Fibroblast of lung (primary cell): Measurements from ENCODE around the gene TAF8.

Experiments
- EZH2 ChIP-seq: IDR thresholded peaks from 2 replicates; pipeline ENCODE4 v1.5.1; 2012; ENCODE audit warnings: low read length, control low read depth, mild to moderate bottlenecking; ENCODE audit errors: missing control alignments
- TF ChIP-seq, protein P1 (sequence below), 2 donors: IDR thresholded peaks in 1 of 2; conservative IDR thresholded peaks in 1 of 2; 1 replicate in 1 of 2; 2 replicates in 1 of 2; pipeline ENCODE4 v1.5.1; 2011 to 2012; ENCODE audit warnings: low read length in 2 of 2, control low read depth in 1 of 2, inconsistent platforms in 1 of 2, low read depth in 1 of 2, mild to moderate bottlenecking in 1 of 2

DNA sequence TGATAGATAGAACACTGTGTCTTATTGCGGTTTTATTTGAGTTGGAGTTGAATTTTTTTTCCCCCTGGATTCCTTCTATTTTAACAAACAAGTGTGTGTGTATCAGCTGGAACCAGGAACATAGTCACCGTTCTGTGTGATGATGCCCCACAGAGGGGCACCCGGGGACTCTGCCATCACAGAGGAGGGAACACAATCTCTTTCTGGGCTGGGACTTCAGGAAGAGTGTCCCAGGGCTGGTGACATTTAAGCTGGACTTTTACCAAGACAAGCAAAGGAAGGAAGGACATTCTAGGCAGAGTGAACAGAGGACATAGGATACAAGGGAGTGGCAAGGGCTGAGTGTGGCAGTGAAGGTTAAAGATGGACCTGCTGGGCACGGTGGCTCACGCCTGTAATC, 33.2 kb downstream of the TAF8 start:
- TF ChIP-seq, protein P1, sequence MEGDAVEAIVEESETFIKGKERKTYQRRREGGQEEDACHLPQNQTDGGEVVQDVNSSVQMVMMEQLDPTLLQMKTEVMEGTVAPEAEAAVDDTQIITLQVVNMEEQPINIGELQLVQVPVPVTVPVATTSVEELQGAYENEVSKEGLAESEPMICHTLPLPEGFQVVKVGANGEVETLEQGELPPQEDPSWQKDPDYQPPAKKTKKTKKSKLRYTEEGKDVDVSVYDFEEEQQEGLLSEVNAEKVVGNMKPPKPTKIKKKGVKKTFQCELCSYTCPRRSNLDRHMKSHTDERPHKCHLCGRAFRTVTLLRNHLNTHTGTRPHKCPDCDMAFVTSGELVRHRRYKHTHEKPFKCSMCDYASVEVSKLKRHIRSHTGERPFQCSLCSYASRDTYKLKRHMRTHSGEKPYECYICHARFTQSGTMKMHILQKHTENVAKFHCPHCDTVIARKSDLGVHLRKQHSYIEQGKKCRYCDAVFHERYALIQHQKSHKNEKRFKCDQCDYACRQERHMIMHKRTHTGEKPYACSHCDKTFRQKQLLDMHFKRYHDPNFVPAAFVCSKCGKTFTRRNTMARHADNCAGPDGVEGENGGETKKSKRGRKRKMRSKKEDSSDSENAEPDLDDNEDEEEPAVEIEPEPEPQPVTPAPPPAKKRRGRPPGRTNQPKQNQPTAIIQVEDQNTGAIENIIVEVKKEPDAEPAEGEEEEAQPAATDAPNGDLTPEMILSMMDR (conservative IDR thresholded peaks at IDR 0.05 in 1 of 2, IDR thresholded peaks at IDR 0.05 in 1 of 2; ENCODE audit: low read depth in 1 of 2, low read length in 2 of 2) = no peak
- no peak for TF ChIP-seq EZH2
